ENCODE measurements around the gene SLC9A8. TPM values are rescaled to one million over a fixed set of nuclear protein-coding genes. Genes with fewer than 3 reads are reported as not detected.

Gene SLC9A8
- total and polyA plus RNA-seq, 8 donors: 7.5 to 16.7 (median 8.8) TPM

GRCh38 chr20:49899541-49900383 lies 87.1 kb downstream of the SLC9A8 start:
- intact Hi-C loops (cut with DNase I): no loop called here
- H3K4me3 ChIP-seq: no peak overlapping the region
- H3K27me3 ChIP-seq: no peaks in the 10 kb centered on the region
- no peaks in the 10 kb centered on the region for H3K9me3 ChIP-seq
- no peak overlapping the region for H3K27ac ChIP-seq
- no peak for TF ChIP-seq CTCF (IDR thresholded peaks at IDR 0.05)
- ATAC-seq: no peak
- no peak for DNase-seq
- peaks cover 0 to 33% of the 10 kb centered on the region in 2 donors for H3K4me1 ChIP-seq
- peaks cover 0 to 22% of the 10 kb centered on the region in 2 donors for H3K36me3 ChIP-seq

- peaks cover 0 to 17% of the 10 kb centered on the region in 2 donors for H3K4me1 ChIP-seq
- intact Hi-C loops (cut with DNase I): no loop called here
- ATAC-seq: no peak
- H3K9me3 ChIP-seq: no peaks in the 10 kb centered on the region
- H3K27me3 ChIP-seq: no peaks in the 10 kb centered on the region
- no peak for DNase-seq
- H3K36me3 ChIP-seq: peaks cover 0 to 41% of the 10 kb centered on the region in 2 donors
- H3K4me3 ChIP-seq: no peak overlapping the region
- TF ChIP-seq CTCF (IDR thresholded peaks at IDR 0.05): no peak
- H3K27ac ChIP-seq: no peak overlapping the region
Measured at GRCh38 chr20:49901588-49901987, 89.0 kb downstream of the SLC9A8 start.

DNA sequence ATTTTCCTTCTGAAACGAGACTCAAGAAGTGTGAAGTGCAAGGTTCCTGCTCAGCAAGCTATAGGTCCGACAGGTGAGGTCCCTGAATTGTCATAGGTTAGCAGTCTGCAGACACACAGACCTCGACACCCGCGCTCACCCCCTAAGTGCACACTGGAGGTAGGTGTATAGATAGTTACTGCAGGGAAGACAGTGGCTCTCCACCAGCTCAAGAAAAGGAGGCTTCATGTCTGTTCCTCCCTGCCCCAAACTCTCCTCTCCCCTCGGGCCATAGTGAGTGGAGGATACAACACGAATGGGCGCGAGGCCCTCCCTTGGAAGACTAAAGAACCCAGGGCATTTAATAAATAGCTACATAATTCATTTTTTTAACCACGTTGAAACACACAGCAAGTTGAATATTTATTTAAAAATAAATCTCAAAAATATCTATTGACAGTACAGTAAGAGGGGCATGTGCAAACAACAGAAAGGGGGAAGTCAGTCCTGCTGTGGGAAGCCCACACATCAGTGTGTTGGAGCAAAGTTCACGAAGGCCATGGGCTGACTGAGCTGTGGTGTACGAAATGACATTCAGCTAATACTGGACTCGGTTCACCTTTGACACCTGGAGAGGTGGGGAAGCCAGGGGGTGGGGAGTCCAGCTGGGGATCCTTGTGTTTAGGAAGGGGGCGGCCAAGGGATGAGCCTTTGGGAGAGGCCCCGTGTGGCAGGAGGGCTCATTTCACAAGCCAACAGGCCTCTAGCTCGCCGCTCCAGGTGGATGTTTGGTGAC lies 92.0 kb downstream of the SLC9A8 start:
- DNase-seq (no peak), ATAC-seq (no peak)
- no peak overlapping the region for H3K4me3 ChIP-seq
- H3K36me3 ChIP-seq: peaks cover 0 to 71% of the 10 kb centered on the region in 2 donors
- peaks cover 0 to 2% of the 10 kb centered on the region in 2 donors for H3K4me1 ChIP-seq
- no peaks in the 10 kb centered on the region for H3K9me3 ChIP-seq
- TF ChIP-seq CTCF (IDR thresholded peaks at IDR 0.05): no peak
- no peak overlapping the region for H3K27ac ChIP-seq
- intact Hi-C loops (cut with DNase I): no loop called here
- H3K27me3 ChIP-seq: no peaks in the 10 kb centered on the region

DNA sequence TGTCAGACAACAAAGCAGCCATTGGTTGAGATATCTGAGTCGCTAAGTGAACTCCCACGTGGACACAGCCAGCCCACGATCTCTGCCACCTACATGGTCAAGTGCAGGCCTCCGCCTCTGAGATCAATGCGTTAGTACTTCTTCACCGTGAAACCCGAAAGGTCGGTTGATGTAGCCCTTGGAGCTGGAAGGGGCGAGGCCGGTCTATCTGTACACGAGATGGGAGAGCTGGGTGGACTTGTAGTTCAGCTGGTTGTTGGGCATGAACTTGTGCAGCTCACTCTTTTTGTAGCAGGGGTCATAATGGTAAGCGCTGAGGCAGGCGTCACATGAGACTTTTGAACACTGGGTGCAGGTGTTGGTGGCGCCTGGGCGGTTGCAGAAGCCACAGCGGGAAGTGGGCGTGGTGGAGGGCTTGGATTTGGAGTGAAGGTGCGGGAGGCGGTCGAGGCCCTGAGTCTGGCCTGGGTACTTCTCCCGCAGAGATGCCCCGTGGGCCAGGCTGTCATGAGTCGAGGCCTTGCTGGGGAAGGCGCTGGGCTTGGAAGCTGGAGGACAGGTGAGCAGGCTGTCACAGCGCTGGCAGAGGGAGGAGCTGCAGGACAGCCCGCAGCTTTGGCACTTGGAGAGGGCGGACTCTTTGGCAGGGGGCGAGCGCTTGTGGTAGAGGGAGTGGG lies 92.9 kb downstream of the SLC9A8 start:
- H3K36me3 ChIP-seq: peaks cover 0 to 80% of the 10 kb centered on the region in 2 donors
- no peak for TF ChIP-seq CTCF (IDR thresholded peaks at IDR 0.05)

More for the DNA sequence above, 92.9 kb downstream of the SLC9A8 start:
- DNase-seq: no peak
- Histone ChIP-seq H3K27me3 (no peaks in the 10 kb centered on the region), H3K27ac (peak overlapping the region in 1 of 2 donors; percentile 2), H3K9me3 (no peaks in the 10 kb centered on the region), H3K4me3 (no peak overlapping the region), H3K4me1 (peaks cover 0 to 7% of the 10 kb centered on the region in 2 donors)
- ATAC-seq: no peak
- intact Hi-C loops (cut with DNase I): no loop called here
